GM12878 (cell line): ENCODE measurements around the gene SYN1. TPM values are rescaled to one million over a fixed set of nuclear protein-coding genes. Genes with fewer than 3 reads are reported as not detected.

Experiments used
- ATAC-seq: fragments of 200-7000 bp; cut with Tn5 transposase; 3 replicates; pipeline ENCODE4 v1.9.1; 2020; ENCODE audit warnings: mild to moderate bottlenecking, moderate library complexity
- BruUV-seq: library from RNA; stranded (reverse); fragments of 400-500 nt; replicated peaks from 2 replicates; lab custom pipeline; 2021; lab: Mats Ljungman, UMichigan
- CTCF ChIA-PET: fragments of 300-600 bp; sonication (Branson Sonifier 250); formaldehyde crosslinking; extraction: SDS; loops from one replicate; lab custom pipeline; 2021; ENCODE audit warnings: inconsistent platforms; lab: Yijun Ruan, JAX
- POLR2A ChIA-PET: fragments of 350-600 bp; formaldehyde crosslinking; extraction: SDS; loops from one replicate; lab custom pipeline; 2021; ENCODE audit warnings: inconsistent platforms; lab: Charles Lee
- RAD21 ChIA-PET: fragments of 300-600 bp; sonication (Branson Sonifier 250); formaldehyde crosslinking; loops from one replicate; lab custom pipeline; 2023; ENCODE audit warnings: antibody characterized with exemption; ENCODE audit not compliant: unreplicated experiment; lab: Charles Lee
- SMC1A ChIA-PET: fragments of 300-600 bp; sonication (Branson Sonifier 250); formaldehyde crosslinking; loops from one replicate; lab custom pipeline; 2023; ENCODE audit not compliant: unreplicated experiment, uncharacterized antibody; lab: Charles Lee
- DNase-seq: peaks from one replicate; pipeline ENCODE4 v3.0.0-alpha.2; 2011; ENCODE audit warnings: low read depth, low spot score
- FAIRE-seq: peaks from 3 replicates; lab custom pipeline; 2011; peaks lifted over from hg19 to GRCh38; lab: Jason Lieb, UNC
- H2AFZ ChIP-seq: 2 replicates; pipeline ENCODE4 v1.6.0; 2011; ENCODE audit warnings: low read depth, low read length, control low read depth; ENCODE audit not compliant: control insufficient read depth
- H3K27ac ChIP-seq: 2 replicates; pipeline ENCODE4 v1.5.1; 2011; ENCODE audit warnings: control low read depth; ENCODE audit not compliant: control insufficient read depth, insufficient read depth
- H3K27me3 ChIP-seq, 2 experiments: replicated peaks in 1 of 2; 2 replicates each; pipeline versions ENCODE4 v1.6.0 to v1.6.1; 2011; ENCODE audit warnings: low read length in 1 of 2; ENCODE audit not compliant: control insufficient read depth in 2 of 2, insufficient read depth in 2 of 2
- H3K36me3 ChIP-seq, 2 experiments: 2 replicates each; pipeline ENCODE4 v1.5.1; 2011; ENCODE audit warnings: low read length in 1 of 2; ENCODE audit not compliant: control insufficient read depth in 2 of 2, insufficient read depth in 2 of 2
- H3K4me1 ChIP-seq: 2 replicates; pipeline ENCODE4 v1.6.1; 2011; ENCODE audit warnings: mild to moderate bottlenecking, low read length, moderate library complexity, mixed read lengths; ENCODE audit not compliant: control insufficient read depth, insufficient read depth
- H3K4me2 ChIP-seq: 2 replicates; pipeline ENCODE4 v1.6.0; 2011; ENCODE audit warnings: control low read depth; ENCODE audit not compliant: control insufficient read depth, insufficient read depth
- H3K4me3 ChIP-seq: fragments of 200-600 bp; sonication (generic); 2 replicates; pipeline ENCODE4 v1.5.1; 2016
- H3K79me2 ChIP-seq: 2 replicates; pipeline ENCODE4 v1.6.0; 2011; ENCODE audit warnings: low read length; ENCODE audit not compliant: control insufficient read depth, insufficient read depth
- H3K9ac ChIP-seq: 2 replicates; pipeline ENCODE4 v1.8.0; 2011; ENCODE audit warnings: low read length, control low read depth, mixed read lengths; ENCODE audit not compliant: control insufficient read depth, insufficient read depth
- H3K9me3 ChIP-seq: replicated peaks from 3 replicates; pipeline ENCODE4 v1.5.1; 2011; ENCODE audit warnings: mild to moderate bottlenecking, low read length; ENCODE audit not compliant: control insufficient read depth, insufficient read depth
- H4K20me1 ChIP-seq: 2 replicates; pipeline ENCODE4 v1.6.0; 2011; ENCODE audit not compliant: control insufficient read depth, insufficient read depth
- BCL11A ChIP-seq: IDR thresholded peaks from 2 replicates; pipeline ENCODE4 v1.6.1; 2011; ENCODE audit warnings: low read depth, low read length
- CHD2 ChIP-seq: IDR thresholded peaks from 2 replicates; pipeline ENCODE4 v1.6.1; 2011; ENCODE audit warnings: low read depth, low read length, improper control_type of control experiment, borderline replicate concordance
- CREB1 ChIP-seq: IDR thresholded peaks from 2 replicates; pipeline ENCODE4 v1.6.1; 2012; ENCODE audit warnings: low read depth, mild to moderate bottlenecking, inconsistent platforms
- DPF2 ChIP-seq: fragments of 450-650 bp; IDR thresholded peaks from 2 replicates; pipeline ENCODE4 v1.6.1; 2017; ENCODE audit warnings: mild to moderate bottlenecking
- HCFC1 ChIP-seq: fragments of 150-350 bp; IDR thresholded peaks from 2 replicates; pipeline ENCODE4 v1.6.1; 2014; ENCODE audit warnings: low read length
- HDGF ChIP-seq: fragments of 450-650 bp; IDR thresholded peaks from 2 replicates; pipeline ENCODE4 v1.6.1; 2016; ENCODE audit warnings: antibody characterized with exemption
- HSF1 ChIP-seq: fragments of 150-350 bp; IDR thresholded peaks from 2 replicates; pipeline ENCODE4 v1.6.1; 2014; ENCODE audit warnings: mild to moderate bottlenecking, low read depth, low read length
- IKZF1 ChIP-seq: fragments of 450-650 bp; conservative IDR thresholded peaks from 2 replicates; pipeline ENCODE4 v1.6.1; 2017; ENCODE audit warnings: antibody characterized with exemption, mild to moderate bottlenecking
- IRF5 ChIP-seq: fragments of 450-650 bp; IDR thresholded peaks from 2 replicates; pipeline ENCODE4 v1.6.1; 2017; ENCODE audit warnings: borderline replicate concordance
- JUNB ChIP-seq: IDR thresholded peaks from 2 replicates; pipeline ENCODE4 v1.6.1; 2016; ENCODE audit warnings: antibody characterized with exemption, mild to moderate bottlenecking
- JUND ChIP-seq: IDR thresholded peaks from 2 replicates; pipeline ENCODE4 v1.6.1; 2012; ENCODE audit warnings: low read depth, mild to moderate bottlenecking, low read length, improper control_type of control experiment, moderate library complexity
- MTA2 ChIP-seq: fragments of 450-650 bp; IDR thresholded peaks from 2 replicates; pipeline ENCODE4 v1.6.1; 2016; ENCODE audit warnings: low read depth, mild to moderate bottlenecking, moderate library complexity
- NR2F1 ChIP-seq: fragments of 450-650 bp; conservative IDR thresholded peaks from 2 replicates; pipeline ENCODE4 v1.6.1; 2017; ENCODE audit warnings: mild to moderate bottlenecking
- NRF1 ChIP-seq: conservative IDR thresholded peaks from 2 replicates; pipeline ENCODE4 v1.6.1; 2011; ENCODE audit warnings: mild to moderate bottlenecking, low read depth, low read length, improper control_type of control experiment
- RAD21 ChIP-seq: IDR thresholded peaks from 2 replicates; pipeline ENCODE4 v1.6.1; 2011; ENCODE audit warnings: mild to moderate bottlenecking, low read depth, low read length, moderate library complexity; ENCODE audit not compliant: insufficient read depth
- RB1 ChIP-seq: fragments of 450-650 bp; formaldehyde crosslinking; IDR thresholded peaks from 2 replicates; pipeline ENCODE4 v1.6.1; 2017; ENCODE audit warnings: mild to moderate bottlenecking, borderline replicate concordance
- RBBP5 ChIP-seq: fragments of 200-600 bp; sonication (generic); conservative IDR thresholded peaks from 2 replicates; pipeline ENCODE4 v1.6.1; 2016
- TCF12 ChIP-seq: IDR thresholded peaks from 2 replicates; pipeline ENCODE4 v1.6.1; 2011; ENCODE audit warnings: low read depth, mild to moderate bottlenecking, low read length
- YY1 ChIP-seq: IDR thresholded peaks from 2 replicates; pipeline ENCODE4 v1.6.1; 2011; ENCODE audit warnings: low read depth, mild to moderate bottlenecking, low read length
- ZNF384 ChIP-seq: IDR thresholded peaks from 2 replicates; pipeline ENCODE4 v1.6.1; 2012; ENCODE audit warnings: low read depth, mild to moderate bottlenecking, low read length, improper control_type of control experiment, borderline replicate concordance
- WGBS: methylation state at CpG from one replicate; pipeline ENCODE4 v1.1.6; 2016; ENCODE audit warnings: low lambda C conversion rate; ENCODE audit not compliant: insufficient replicate concordance, insufficient coverage; ENCODE audit errors: missing lambda C conversion rate; 5-methylcytosine and 5-hydroxymethylcytosine counted together
- in situ Hi-C: fragments of 300-500 bp; cut with MboI; formaldehyde crosslinking; loops from 9 replicates; pipeline ENCODE4 v1.14.3; 2018; ENCODE audit warnings: mixed read lengths
- intact Hi-C: fragments of 100-400 bp; cut with micrococcal nuclease; formaldehyde crosslinking; loops from one replicate; pipeline ENCODE4 v1.14.2; 2022; ENCODE audit not compliant: unreplicated experiment
- polyA plus RNA-seq, 11 experiments: library from polyadenylated mRNA; depleted of rRNA in 4 of 11; unstranded in 6 of 11; stranded (reverse) in 5 of 11; fragments of >200 nt; fragmentation: Nextera tagmentation in 4 of 11; fragmentation: Illumina TruSeq in 1 of 11; extraction: Ambion mirVana in 4 of 11; extraction: Trizol in 1 of 11; gene quantifications; 1 replicate in 1 of 11; 2 replicates in 10 of 11; pipeline versions ENCODE4 v1.2.1 to v1.2.3, GENCODE V29; 2011 to 2016; ENCODE audit warnings: inconsistent platforms in 2 of 11, missing spikeins in 2 of 11, low read depth in 1 of 11
- total RNA-seq, 4 experiments: library from RNA; depleted of rRNA in 3 of 4; stranded (reverse); fragments of >200 nt in 3 of 4; fragmentation: Illumina TruSeq in 1 of 4; extraction: Trizol in 1 of 4; gene quantifications; 2 replicates each; pipeline versions ENCODE4 v1.2.1 to v1.2.3, GENCODE V29; 2013 to 2021
- TF ChIP-seq, protein P1 (sequence below), 3 experiments: IDR thresholded peaks in 2 of 3; conservative IDR thresholded peaks in 1 of 3; 2 replicates each; pipeline ENCODE4 v1.5.1; 2011; ENCODE audit warnings: low read depth in 3 of 3, low read length in 3 of 3, mild to moderate bottlenecking in 3 of 3, control low read depth in 2 of 3, moderate library complexity in 2 of 3, inconsistent platforms in 1 of 3, mixed read lengths in 1 of 3; ENCODE audit not compliant: control insufficient read depth in 2 of 3, insufficient read depth in 1 of 3; ENCODE audit errors: extremely low read depth in 1 of 3

Gene SYN1
- total and polyA plus RNA-seq, 10 of the 15 experiments (the other 5 are each of a cell fraction or from before 2014, with no cell fraction given): 0.09 to 0.57 (median 0.16) TPM; not detected in 3

GRCh38 chrX:47540754-47541538, 78.7 kb downstream of the SYN1 start:
- in situ Hi-C loops (no loop called here), intact Hi-C loops (no loop called here)
- no peak overlapping the region for H3K4me3 ChIP-seq
- RAD21 ChIA-PET: interaction anchor here (1.3 kb wide), 1 partner anchor 15 kb away, joined by 4 read pairs; no protein-coding TSS in a partner anchor
- H2AFZ ChIP-seq: peak overlapping the region; percentile 39
- DNase-seq: no peak
- no peaks in the 10 kb centered on the region for H3K27me3 ChIP-seq
- BruUV-seq: no TSS peak
- H3K36me3 ChIP-seq: no peaks in the 10 kb centered on the region
- CTCF ChIA-PET: interaction anchor here (0.7 to 1.5 kb wide), 6 partner anchors 15 to 123 kb away, joined by 3 to 7 read pairs (median 4); no protein-coding TSS in a partner anchor
- H4K20me1 ChIP-seq: no peaks in the 10 kb centered on the region
- POLR2A ChIA-PET: interaction anchor here (0.5 to 1.6 kb wide), 3 partner anchors 10 to 15 kb away, joined by 3 to 11 read pairs (median 3); no protein-coding TSS in a partner anchor
- 47% methylated on average over 15 of the region's 15 CpGs for whole genome bisulfite sequencing
- no peaks in the 10 kb centered on the region for H3K4me1 ChIP-seq
- no peak overlapping the region for H3K9ac ChIP-seq
- no peak overlapping the region for H3K4me2 ChIP-seq
- no peaks in the 10 kb centered on the region for H3K9me3 ChIP-seq
- ATAC-seq: peak; percentile 55
- FAIRE-seq: no peak
- SMC1A ChIA-PET: interaction anchor here (0.5 to 2.6 kb wide), 4 partner anchors 88 to 150 kb away, joined by 3 to 9 read pairs (median 4); no protein-coding TSS in a partner anchor
- no peak overlapping the region for H3K27ac ChIP-seq
- no peaks in the 10 kb centered on the region for H3K79me2 ChIP-seq
- TF ChIP-seq IKZF1 (peak; percentile 47), HDGF (no peak), IRF5 (no peak), HCFC1 (no peak), CHD2 (no peak), CREB1 (no peak), JUND (no peak), NR2F1 (no peak), DPF2 (no peak), MTA2 (no peak), BCL11A (no peak), HSF1 (peak; percentile 84), RAD21 (peak; percentile 27; the same call in 1 of the 2 replicates), ZNF384 (no peak), RB1 (no peak), YY1 (no peak), TCF12 (no peak), NRF1 (no peak), RBBP5 (no peak), JUNB (no peak)
- TF ChIP-seq, protein P1, sequence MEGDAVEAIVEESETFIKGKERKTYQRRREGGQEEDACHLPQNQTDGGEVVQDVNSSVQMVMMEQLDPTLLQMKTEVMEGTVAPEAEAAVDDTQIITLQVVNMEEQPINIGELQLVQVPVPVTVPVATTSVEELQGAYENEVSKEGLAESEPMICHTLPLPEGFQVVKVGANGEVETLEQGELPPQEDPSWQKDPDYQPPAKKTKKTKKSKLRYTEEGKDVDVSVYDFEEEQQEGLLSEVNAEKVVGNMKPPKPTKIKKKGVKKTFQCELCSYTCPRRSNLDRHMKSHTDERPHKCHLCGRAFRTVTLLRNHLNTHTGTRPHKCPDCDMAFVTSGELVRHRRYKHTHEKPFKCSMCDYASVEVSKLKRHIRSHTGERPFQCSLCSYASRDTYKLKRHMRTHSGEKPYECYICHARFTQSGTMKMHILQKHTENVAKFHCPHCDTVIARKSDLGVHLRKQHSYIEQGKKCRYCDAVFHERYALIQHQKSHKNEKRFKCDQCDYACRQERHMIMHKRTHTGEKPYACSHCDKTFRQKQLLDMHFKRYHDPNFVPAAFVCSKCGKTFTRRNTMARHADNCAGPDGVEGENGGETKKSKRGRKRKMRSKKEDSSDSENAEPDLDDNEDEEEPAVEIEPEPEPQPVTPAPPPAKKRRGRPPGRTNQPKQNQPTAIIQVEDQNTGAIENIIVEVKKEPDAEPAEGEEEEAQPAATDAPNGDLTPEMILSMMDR (IDR thresholded peaks at IDR 0.05 in 2 of 3, conservative IDR thresholded peaks at IDR 0.05 in 1 of 3; ENCODE audit: control insufficient read depth in 2 of 3, extremely low read depth in 1 of 3, insufficient read depth in 1 of 3, low read depth in 3 of 3, low read length in 3 of 3): peak in 2 of 3 experiments; percentile 24 to 40; a peak in 3 of 6 replicates
